Thyroid gland (tissue), 4 donors: ENCODE measurements around the gene PSMB4. TPM values are rescaled to one million over a fixed set of nuclear protein-coding genes. Genes with fewer than 3 reads are reported as not detected.
"Not testable (repeated sequence)": the region's sequence is repeated elsewhere in the genome, so short reads cannot be mapped to it uniquely, and the experiment has no call there.

Source experiments
- DNase-seq, 2 donors: peaks; one replicate each; pipeline ENCODE4 v3.0.0-alpha.2; 2019
- H3K27ac ChIP-seq, 3 donors: fragments of 200-600 bp; sonication (generic); 1 replicate in 2 of 3; 2 replicates in 1 of 3; pipeline ENCODE4 v1.5.1; 2016 to 2019; ENCODE audit warnings: mild to moderate bottlenecking in 1 of 3, moderate library complexity in 1 of 3
- H3K27me3 ChIP-seq: fragments of 200-600 bp; sonication (generic); one replicate; pipeline ENCODE4 v1.5.1; 2019
- H3K36me3 ChIP-seq, 2 donors: fragments of 200-600 bp; sonication (generic); one replicate each; pipeline ENCODE4 v1.5.1; 2016 to 2019
- H3K4me1 ChIP-seq, 2 donors: fragments of 200-600 bp; sonication (generic); one replicate each; pipeline ENCODE4 v1.5.1; 2017 to 2019
- H3K4me3 ChIP-seq, 3 donors: fragments of 200-600 bp; sonication (generic); replicated peaks in 1 of 3; 1 replicate in 2 of 3; 2 replicates in 1 of 3; pipeline ENCODE4 v1.5.1; 2016; ENCODE audit warnings: mild to moderate bottlenecking in 1 of 3
- H3K9me3 ChIP-seq: fragments of 200-600 bp; sonication (generic); one replicate; pipeline ENCODE4 v1.5.1; 2017
- CTCF ChIP-seq, 6 experiments: fragments of 200-600 bp in 3 of 6; fragments of 450-650 bp in 3 of 6; sonication (generic) in 3 of 6; IDR thresholded peaks; one replicate each; pipeline ENCODE4 v1.5.1; 2016 to 2019; ENCODE audit warnings: antibody characterized with exemption in 6 of 6, mild to moderate bottlenecking in 2 of 6, inconsistent platforms in 1 of 6, moderate library complexity in 1 of 6
- POLR2A ChIP-seq, 2 donors: fragments of 450-650 bp; IDR thresholded peaks; one replicate each; pipeline ENCODE4 v1.6.1; 2017; ENCODE audit warnings: antibody characterized with exemption in 2 of 2, mild to moderate bottlenecking in 2 of 2, moderate library complexity in 1 of 2
- WGBS, 2 donors: methylation state at CpG; one replicate each; pipeline ENCODE4 v1.1.5; 2017; 5-methylcytosine and 5-hydroxymethylcytosine counted together
- intact Hi-C: fragments of 100-400 bp; cut with DNase I; formaldehyde crosslinking; loops from one replicate; pipeline ENCODE4 v1.15.1; 2023
- small RNA-seq: library from RNA; depleted of rRNA; stranded (forward); fragments of <200 nt; gene quantifications from one replicate; pipeline ENCODE3, GENCODE V24; 2016
- total RNA-seq, 4 donors: library from RNA; depleted of rRNA; stranded (reverse); fragments of >200 nt; gene quantifications; one replicate each; pipeline ENCODE4 v1.2.3, GENCODE V29; 2016

Gene PSMB4
- total RNA-seq, 4 donors from 2014 or later: 154 to 283 (median 226) TPM

DNA sequence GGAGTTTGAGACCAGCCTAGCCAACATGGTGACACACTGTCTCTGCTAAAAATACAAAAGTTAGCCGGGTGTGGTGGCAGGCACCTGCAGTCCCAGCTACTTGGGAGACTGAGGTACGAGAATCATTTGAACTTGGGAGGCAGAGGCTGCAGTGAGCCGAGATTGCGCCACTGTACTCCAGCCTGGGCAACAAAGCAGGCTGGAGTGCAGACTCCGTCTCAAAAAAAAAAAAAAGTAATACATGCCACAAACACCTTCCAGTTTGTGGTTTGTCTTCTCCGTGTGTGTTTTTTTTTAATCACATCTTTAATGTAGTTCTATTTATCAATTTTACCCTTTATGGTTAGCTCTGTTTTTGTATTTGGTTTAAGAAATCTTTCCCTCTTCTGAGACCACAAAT is 37.6 kb downstream of the PSMB4 start:
- Histone ChIP-seq H3K27ac (peak overlapping the region in 2 of 3 donors; percentile 2 to 26), H3K27me3 (no peaks in the 10 kb centered on the region), H3K36me3 (no peaks in the 10 kb centered on the region), H3K9me3 (no peaks in the 10 kb centered on the region), H3K4me3 (no peak overlapping the region), H3K4me1 (peaks cover 19 to 37% of the 10 kb centered on the region in 2 donors)
- DNase-seq: no peak
- intact Hi-C loops: no loop called here
- no peak for TF ChIP-seq CTCF (IDR thresholded peaks at IDR 0.05)
- TF ChIP-seq POLR2A (IDR thresholded peaks at IDR 0.05): no peak
- 73 to 76% methylated on average over 6 of the region's 6 CpGs for WGBS, 2 donors

- WGBS, 2 donors: 23 to 31% methylated on average over 8 of the region's 8 CpGs
- peak; percentile 77 to 81 for DNase-seq
- Histone ChIP-seq H3K4me1 (peaks cover 19 to 37% of the 10 kb centered on the region in 2 donors), H3K27ac (peak overlapping the region in 2 of 3 donors; percentile 2 to 26)
- H3K4me3 ChIP-seq, H3K36me3 ChIP-seq, H3K9me3 ChIP-seq, H3K27me3 ChIP-seq, intact Hi-C loops: not testable (repeated sequence)
These were observed 38.0 kb downstream of the PSMB4 start for GRCh38 chr1:151437396-151437795.

GRCh38 chr1:151443846-151444782 is 44.7 kb downstream of the PSMB4 start:
- peak; percentile 53 to 54 for DNase-seq
- H3K27me3 ChIP-seq: no peaks in the 10 kb centered on the region
- TF ChIP-seq POLR2A (IDR thresholded peaks at IDR 0.05) (no peak), CTCF (IDR thresholded peaks at IDR 0.05) (peak; percentile 26 to 78 (median 72))
- no peak overlapping the region for H3K4me3 ChIP-seq
- peak overlapping the region in 2 of 3 donors; percentile 9 to 55 for H3K27ac ChIP-seq
- no peaks in the 10 kb centered on the region for H3K36me3 ChIP-seq
- H3K4me1 ChIP-seq: peaks cover 16 to 33% of the 10 kb centered on the region in 2 donors
- H3K9me3 ChIP-seq: no peaks in the 10 kb centered on the region
- intact Hi-C loops: loop anchor here (10.0 kb wide), 1 partner anchor 291 kb away; no protein-coding TSS in a partner anchor
- 49 to 50% methylated on average over 4 of the region's 4 CpGs for WGBS, 2 donors

DNA sequence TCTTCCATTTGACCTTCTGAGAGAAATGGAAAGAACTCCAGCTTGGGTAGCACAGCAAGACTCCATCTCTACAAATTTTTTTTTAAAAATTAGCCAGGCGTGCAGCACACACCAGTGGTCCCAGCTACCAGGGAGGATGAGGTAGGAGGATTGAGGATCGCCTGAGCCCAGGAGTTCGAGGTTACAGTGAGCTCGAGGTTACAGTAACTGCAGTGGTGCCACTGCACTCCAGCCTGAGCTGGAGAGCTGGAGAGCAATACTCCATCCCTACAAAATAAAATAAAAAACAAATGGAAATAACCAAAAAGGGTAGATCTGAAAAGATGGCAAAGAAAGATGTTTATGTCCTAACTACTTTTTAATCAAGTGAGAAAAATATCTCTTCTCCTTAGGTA is 45.4 kb downstream of the PSMB4 start:
- Histone ChIP-seq H3K36me3 (no peaks in the 10 kb centered on the region), H3K27me3 (no peaks in the 10 kb centered on the region), H3K4me1 (peaks cover 16 to 33% of the 10 kb centered on the region in 2 donors), H3K27ac (peak overlapping the region in 1 of 3 donors; percentile 9), H3K4me3 (no peak overlapping the region), H3K9me3 (no peaks in the 10 kb centered on the region)
- TF ChIP-seq CTCF (IDR thresholded peaks at IDR 0.05) (no peak), POLR2A (IDR thresholded peaks at IDR 0.05) (no peak)
- DNase-seq: no peak
- intact Hi-C loops: loop anchor here (10.0 kb wide), 1 partner anchor 290 kb away; no protein-coding TSS in a partner anchor
- WGBS, 2 donors: 62 to 79% methylated on average over 4 of the region's 4 CpGs

DNA sequence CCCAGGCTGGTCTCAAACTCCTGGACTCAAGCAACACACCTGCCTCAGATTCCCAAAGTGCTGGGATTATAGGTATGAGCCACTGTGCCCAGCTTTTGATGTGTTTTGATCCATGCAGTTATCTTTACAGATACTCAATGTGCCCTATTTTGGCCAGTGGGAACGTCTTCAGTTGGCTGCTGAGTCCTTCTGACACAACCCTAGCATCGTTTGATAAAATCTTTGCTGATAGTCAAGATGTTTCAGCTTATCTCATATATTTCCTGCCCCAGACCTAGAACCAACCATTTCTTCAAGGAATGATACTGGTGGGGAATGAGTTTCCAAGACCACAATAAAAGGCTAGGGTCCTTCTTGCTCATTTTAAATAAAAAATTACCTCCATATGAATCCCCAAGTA is 48.3 kb downstream of the PSMB4 start:
- Histone ChIP-seq H3K27ac (no peak overlapping the region), H3K4me1 (peaks cover 7 to 15% of the 10 kb centered on the region in 2 donors), H3K27me3 (no peaks in the 10 kb centered on the region), H3K36me3 (no peaks in the 10 kb centered on the region), H3K9me3 (no peaks in the 10 kb centered on the region), H3K4me3 (no peak overlapping the region)
- WGBS, 2 donors: 68 to 77% methylated on average over 2 of the region's 2 CpGs
- intact Hi-C loops: loop anchor here (10.0 kb wide), 1 partner anchor 287 kb away; no protein-coding TSS in a partner anchor
- DNase-seq: no peak
- no peak for TF ChIP-seq POLR2A (IDR thresholded peaks at IDR 0.05)
- TF ChIP-seq CTCF (IDR thresholded peaks at IDR 0.05): no peak

Small RNAs within 50 kb of the gene (small RNA-seq; reads per million reads assigned to genes)
- gene RNY4P25: 0.66 reads per million

Other genes with a start within 250 kb of the PSMB4 start
- 1 to 10 TPM; 2.2 to 4.2 (median 2.4) TPM for gene TNFAIP8L2, start 242.9 kb upstream of the PSMB4 start, total RNA-seq
- 10 to 100 TPM; 13.4 to 19.7 (median 15.7) TPM for gene LYSMD1, start 233.7 kb upstream of the PSMB4 start, total RNA-seq
- 10 to 100 TPM; 13.2 to 44.5 (median 24.5) TPM for gene SCNM1, start 233.4 kb upstream of the PSMB4 start, total RNA-seq
- gene TMOD4, start 223.6 kb upstream of the PSMB4 start, total RNA-seq: not detected
- gene VPS72, start 209.4 kb upstream of the PSMB4 start, total RNA-seq: 10 to 100 TPM; 36.9 to 47.5 (median 39.9) TPM
- gene PIP5K1A, start 201.0 kb upstream of the PSMB4 start, total RNA-seq: 10 to 100 TPM; 53.4 to 74.5 (median 57.8) TPM
- gene PSMD4, start 144.8 kb upstream of the PSMB4 start, total RNA-seq: 100 to 1,000 TPM in 2 of 4 donors, 10 to 100 TPM in 2; 77.1 to 110 (median 96.5) TPM
- 10 to 100 TPM; 24.2 to 38.0 (median 33.7) TPM for gene ZNF687, start 117.3 kb upstream of the PSMB4 start, total RNA-seq
- gene PI4KB, start 72.2 kb upstream of the PSMB4 start, total RNA-seq: 100 to 1,000 TPM in 3 of 4 donors, 10 to 100 TPM in 1; 93.1 to 110 (median 107) TPM
- gene RFX5, start 52.3 kb upstream of the PSMB4 start, total RNA-seq: 10 to 100 TPM; 36.0 to 69.9 (median 58.4) TPM
- gene SELENBP1, start 26.9 kb upstream of the PSMB4 start, total RNA-seq: 100 to 1,000 TPM; 151 to 513 (median 310) TPM
- gene POGZ, start 59.9 kb downstream of the PSMB4 start, total RNA-seq: 100 to 1,000 TPM in 1 of 4 donors, 10 to 100 TPM in 3; 66.0 to 103 (median 88.3) TPM
- 10 to 100 TPM in 1 of 4 donors, 1 to 10 TPM in 3; 7.7 to 14.9 (median 8.7) TPM for gene CGN, start 111.8 kb downstream of the PSMB4 start, total RNA-seq
- gene TUFT1, start 140.7 kb downstream of the PSMB4 start, total RNA-seq: 1 to 10 TPM; 4.0 to 8.8 (median 5.0) TPM
- gene SNX27, start 212.5 kb downstream of the PSMB4 start, total RNA-seq: 10 to 100 TPM; 33.8 to 43.4 (median 37.9) TPM